ENCODE measurements around the gene TMCO4. TPM values are rescaled to one million over a fixed set of nuclear protein-coding genes. Genes with fewer than 3 reads are reported as not detected.

TMCO4 gene
- total RNA-seq, 1 donor, result 27.5 TPM

GRCh38 chr1:19730793-19731192, 68.9 kb downstream of the TMCO4 start:
- Histone ChIP-seq H3K4me2 (ENCODE audit: insufficient read depth, low read length) (no peak overlapping the region), H3K27me3 (ENCODE audit: insufficient read depth, low read length) (no peaks in the 10 kb centered on the region), H3K4me1 (ENCODE audit: insufficient read depth, low read length) (peaks cover 17% of the 10 kb centered on the region), H3K36me3 (ENCODE audit: insufficient read depth, low read length) (peaks cover 12% of the 10 kb centered on the region), H2AFZ (ENCODE audit: low read length) (no peak overlapping the region), H3K79me2 (ENCODE audit: insufficient read depth, low read length) (no peaks in the 10 kb centered on the region), H4K20me1 (ENCODE audit: insufficient read depth, low read length) (no peaks in the 10 kb centered on the region), H3K27ac (ENCODE audit: low read depth, low read length) (no peak overlapping the region), H3K9me3 (ENCODE audit: low read depth, low read length) (peaks cover 5% of the 10 kb centered on the region), H3K4me3 (ENCODE audit: insufficient read depth, low read length) (no peak overlapping the region)
- no peak for DNase-seq (ENCODE audit: insufficient read length, low spot score, missing footprints)
- no peak for TF ChIP-seq CTCF (IDR thresholded peaks at IDR 0.05; ENCODE audit: extremely low read depth, low read depth, low read length)

DNA sequence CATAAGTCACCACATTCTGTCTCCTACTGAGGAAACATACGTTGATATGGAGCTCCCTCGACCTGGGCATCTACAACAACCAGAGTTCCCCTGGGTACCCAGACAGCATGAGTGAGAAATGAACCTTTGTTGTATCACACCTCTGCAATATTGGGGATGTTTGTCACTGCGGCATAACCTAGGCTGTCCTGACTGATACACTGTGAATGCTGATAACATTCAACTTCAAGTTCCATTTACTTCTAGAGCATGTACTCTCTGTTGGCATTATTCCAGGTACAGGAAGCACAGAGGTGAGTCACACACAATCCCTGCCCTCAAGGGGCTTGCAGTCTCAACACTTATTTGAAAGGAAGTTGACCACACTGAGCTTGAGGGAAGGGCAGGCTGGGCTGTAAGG, 69.5 kb downstream of the TMCO4 start:
- Histone ChIP-seq H3K4me3 (ENCODE audit: insufficient read depth, low read length) (no peak overlapping the region), H3K36me3 (ENCODE audit: insufficient read depth, low read length) (peaks cover 12% of the 10 kb centered on the region)
- TF ChIP-seq CTCF (IDR thresholded peaks at IDR 0.05; ENCODE audit: extremely low read depth, low read depth, low read length), result no peak

DNA sequence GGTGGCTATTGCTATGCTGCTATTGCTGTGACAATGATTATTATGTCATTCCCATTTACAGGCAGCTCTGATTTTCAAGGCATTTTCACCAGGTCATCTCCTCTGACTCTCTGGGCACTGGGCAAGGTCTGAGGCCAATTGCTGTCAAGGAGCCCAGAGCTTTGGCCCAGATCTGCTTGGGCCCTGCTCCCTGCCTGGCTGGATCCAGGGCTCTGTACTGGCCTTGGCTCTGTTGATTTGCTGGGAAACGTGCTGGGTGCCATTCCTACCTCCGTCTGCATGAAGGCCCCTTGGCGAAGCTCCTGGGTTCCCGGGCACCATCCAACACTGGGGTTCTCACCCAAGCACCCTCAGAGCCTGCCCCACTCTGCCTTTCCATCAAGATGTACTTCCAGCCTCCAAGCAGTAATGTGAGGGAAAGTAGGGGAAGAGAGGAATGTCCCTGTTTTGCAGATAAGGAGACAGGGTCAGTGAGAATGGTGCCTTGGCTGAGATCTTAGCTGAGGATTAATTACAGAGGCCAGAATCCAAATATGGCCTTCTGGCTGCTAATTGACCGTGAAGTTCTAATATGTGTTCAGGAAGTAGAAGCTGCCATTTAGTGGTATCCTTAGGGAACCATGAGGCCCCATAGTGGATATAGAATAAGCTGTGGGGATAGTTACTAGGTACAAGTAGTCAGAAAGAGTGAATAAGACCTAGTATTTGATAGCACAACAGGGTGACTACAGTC, 71.1 kb downstream of the TMCO4 start:
- H3K9me3 ChIP-seq (ENCODE audit: low read depth, low read length), result peaks cover 5% of the 10 kb centered on the region
- no peak for DNase-seq (ENCODE audit: insufficient read length, low spot score, missing footprints)
- no peak for TF ChIP-seq CTCF (IDR thresholded peaks at IDR 0.05; ENCODE audit: extremely low read depth, low read depth, low read length)
- H3K36me3 ChIP-seq (ENCODE audit: insufficient read depth, low read length), result peaks cover 12% of the 10 kb centered on the region
- H4K20me1 ChIP-seq (ENCODE audit: insufficient read depth, low read length), result no peaks in the 10 kb centered on the region
- H3K27me3 ChIP-seq (ENCODE audit: insufficient read depth, low read length), result no peaks in the 10 kb centered on the region
- no peaks in the 10 kb centered on the region for H3K4me1 ChIP-seq (ENCODE audit: insufficient read depth, low read length)
- H3K4me2 ChIP-seq (ENCODE audit: insufficient read depth, low read length), result no peak overlapping the region
- H2AFZ ChIP-seq (ENCODE audit: low read length), result no peak overlapping the region
- H3K4me3 ChIP-seq (ENCODE audit: insufficient read depth, low read length), result no peak overlapping the region
- no peaks in the 10 kb centered on the region for H3K79me2 ChIP-seq (ENCODE audit: insufficient read depth, low read length)
- no peak overlapping the region for H3K27ac ChIP-seq (ENCODE audit: low read depth, low read length)

More for the DNA sequence above, 69.5 kb downstream of the TMCO4 start:
- Histone ChIP-seq H3K79me2 (ENCODE audit: insufficient read depth, low read length) (no peaks in the 10 kb centered on the region), H3K4me2 (ENCODE audit: insufficient read depth, low read length) (no peak overlapping the region), H3K27me3 (ENCODE audit: insufficient read depth, low read length) (no peaks in the 10 kb centered on the region), H2AFZ (ENCODE audit: low read length) (no peak overlapping the region), H3K9me3 (ENCODE audit: low read depth, low read length) (peaks cover 5% of the 10 kb centered on the region), H4K20me1 (ENCODE audit: insufficient read depth, low read length) (no peaks in the 10 kb centered on the region), H3K4me1 (ENCODE audit: insufficient read depth, low read length) (peaks cover 11% of the 10 kb centered on the region), H3K27ac (ENCODE audit: low read depth, low read length) (no peak overlapping the region)
- DNase-seq (ENCODE audit: insufficient read length, low spot score, missing footprints), result no peak

- H3K4me3 ChIP-seq (ENCODE audit: insufficient read depth, low read length), result no peak overlapping the region
- DNase-seq (ENCODE audit: insufficient read length, low spot score, missing footprints), result no peak
- peaks cover 5% of the 10 kb centered on the region for H3K9me3 ChIP-seq (ENCODE audit: low read depth, low read length)
- no peaks in the 10 kb centered on the region for H3K79me2 ChIP-seq (ENCODE audit: insufficient read depth, low read length)
- no peak overlapping the region for H3K4me2 ChIP-seq (ENCODE audit: insufficient read depth, low read length)
- H3K27me3 ChIP-seq (ENCODE audit: insufficient read depth, low read length), result no peaks in the 10 kb centered on the region
- H4K20me1 ChIP-seq (ENCODE audit: insufficient read depth, low read length), result no peaks in the 10 kb centered on the region
- TF ChIP-seq CTCF (IDR thresholded peaks at IDR 0.05; ENCODE audit: extremely low read depth, low read depth, low read length), result no peak
- peaks cover 8% of the 10 kb centered on the region for H3K36me3 ChIP-seq (ENCODE audit: insufficient read depth, low read length)
- no peaks in the 10 kb centered on the region for H3K4me1 ChIP-seq (ENCODE audit: insufficient read depth, low read length)
- no peak overlapping the region for H3K27ac ChIP-seq (ENCODE audit: low read depth, low read length)
- H2AFZ ChIP-seq (ENCODE audit: low read length), result no peak overlapping the region
Observed at GRCh38 chr1:19725606-19726005, 74.1 kb downstream of the TMCO4 start.

Data from osteoblast (primary cell).